HG02938 (cell line): ENCODE measurements around the gene MPC1.
"Not testable (repeated sequence)": the region's sequence is repeated elsewhere in the genome, so short reads cannot be mapped to it uniquely, and the experiment has no call there.

Source experiments
- ATAC-seq: cut with Tn5 transposase; IDR thresholded peaks from one replicate; pipeline ENCODE4 v1.9.1; 2021; ENCODE audit warnings: mild to moderate bottlenecking, moderate library complexity; ENCODE audit not compliant: unreplicated experiment

The MPC1 gene

GRCh38 chr6:166348305-166348949, 34.3 kb downstream of the MPC1 start:
- ATAC-seq: no peak

GRCh38 chr6:166346965-166347364, 35.8 kb downstream of the MPC1 start:
- ATAC-seq: no peak

- ATAC-seq: no peak
Measured at GRCh38 chr6:166346449-166346848, 36.3 kb downstream of the MPC1 start.

GRCh38 chr6:166345672-166346071, 37.1 kb downstream of the MPC1 start:
- not testable (repeated sequence) for ATAC-seq

- ATAC-seq: not testable (repeated sequence)
Measured at GRCh38 chr6:166344921-166345320, 37.8 kb downstream of the MPC1 start.

GRCh38 chr6:166344240-166344639, 38.5 kb downstream of the MPC1 start:
- ATAC-seq: no peak

GRCh38 chr6:166343150-166343487, 39.6 kb downstream of the MPC1 start:
- peak; percentile 32 for ATAC-seq

GRCh38 chr6:166342349-166343149, 40.2 kb downstream of the MPC1 start, which contains the start of gene SFT2D1:
SFT2D1 (minus strand) TSS chr6:166342545; CDS start chr6:166342481, 64 bp downstream.
- ATAC-seq: peak; percentile 86

GRCh38 chr6:166341977-166342348, 40.8 kb downstream of the MPC1 start:
- no peak for ATAC-seq

GRCh38 chr6:166341464-166341863, 41.3 kb downstream of the MPC1 start:
- no peak for ATAC-seq

- no peak for ATAC-seq
Measured at GRCh38 chr6:166338854-166339253, 43.9 kb downstream of the MPC1 start.

GRCh38 chr6:166336847-166337246, 45.9 kb downstream of the MPC1 start:
- no peak for ATAC-seq

- ATAC-seq: no peak
Measured at GRCh38 chr6:166335378-166336302, 47.1 kb downstream of the MPC1 start.

GRCh38 chr6:166334878-166335277, 47.9 kb downstream of the MPC1 start:
- ATAC-seq: no peak

GRCh38 chr6:166333172-166333995, 49.4 kb downstream of the MPC1 start:
- peak; percentile 61 for ATAC-seq

- no peak for ATAC-seq
Measured at GRCh38 chr6:166331503-166332415, 51.0 kb downstream of the MPC1 start.

GRCh38 chr6:166330612-166331011, 52.1 kb downstream of the MPC1 start:
- ATAC-seq: no peak

- no peak for ATAC-seq
Measured at GRCh38 chr6:166325383-166326042, 57.2 kb downstream of the MPC1 start.

- ATAC-seq: no peak
Measured at GRCh38 chr6:166323395-166323794, 59.3 kb downstream of the MPC1 start.
